Testis (tissue), 3 donors: ENCODE data around the gene RAB1A. TPM values are rescaled to one million over a fixed set of nuclear protein-coding genes. Genes with fewer than 3 reads are reported as not detected.

Experiments
- DNase-seq: peaks from one replicate; pipeline ENCODE4 v3.0.0-alpha.2; 2019
- H3K27ac ChIP-seq, 2 donors: fragments of 200-600 bp; sonication (generic); one replicate each; pipeline ENCODE4 v1.5.1; 2019
- H3K27me3 ChIP-seq: fragments of 200-600 bp; sonication (generic); one replicate; pipeline ENCODE4 v1.5.1; 2019
- H3K36me3 ChIP-seq: fragments of 200-600 bp; sonication (generic); one replicate; pipeline ENCODE4 v1.5.1; 2017; ENCODE audit warnings: low read depth; ENCODE audit errors: missing control alignments
- H3K4me1 ChIP-seq: fragments of 200-600 bp; sonication (generic); one replicate; pipeline ENCODE4 v1.5.1; 2019
- H3K4me3 ChIP-seq, 2 donors: fragments of 200-600 bp; sonication (generic); one replicate each; pipeline ENCODE4 v1.5.1; 2017 to 2019
- H3K9me3 ChIP-seq: fragments of 200-600 bp; sonication (generic); one replicate; pipeline ENCODE4 v1.5.1; 2017
- POLR2A ChIP-seq: fragments of 450-650 bp; IDR thresholded peaks from one replicate; pipeline ENCODE4 v1.6.1; 2017; ENCODE audit warnings: antibody characterized with exemption, mild to moderate bottlenecking, moderate library complexity
- WGBS, 2 donors: methylation state at CpG; one replicate each; pipeline ENCODE4 v1.1.5; 2018; 5-methylcytosine and 5-hydroxymethylcytosine counted together
- intact Hi-C: fragments of 100-400 bp; cut with DNase I; formaldehyde crosslinking; loops from one replicate; pipeline ENCODE4 v1.15.1; 2023; ENCODE audit warnings: low total_unique reads
- polyA plus RNA-seq: library from polyadenylated mRNA; stranded (reverse); fragments of 350-450 nt; fragmentation: Illumina TruSeq; extraction: RNeasy Lipid Tissue Mini Kit (QIAGEN cat#74804); gene quantifications from one replicate; pipeline ENCODE4 v1.2.3, GENCODE V29; 2014; ENCODE audit warnings: low read depth, low replicate concordance; ENCODE audit not compliant: insufficient read depth
- total RNA-seq, 2 donors: library from RNA; depleted of rRNA; stranded (reverse); fragments of >200 nt; gene quantifications; one replicate each; pipeline ENCODE4 v1.2.3, GENCODE V29; 2016
- TF ChIP-seq, protein P1 (sequence below), 3 experiments: fragments of 450-650 bp in 2 of 3; fragments of 200-600 bp in 1 of 3; sonication (generic) in 1 of 3; IDR thresholded peaks; one replicate each; pipeline ENCODE4 v1.5.1; 2016 to 2019; ENCODE audit warnings: antibody characterized with exemption in 3 of 3, mild to moderate bottlenecking in 2 of 3, moderate library complexity in 1 of 3

Gene RAB1A
- total and polyA plus RNA-seq, 3 donors from 2014 or later = 82.0 to 154 (median 113) TPM

GRCh38 chr2:65156041-65156440, 26.1 kb upstream of the RAB1A start:
- Histone ChIP-seq H3K4me3 (no peak overlapping the region), H3K27ac (no peak overlapping the region), H3K9me3 (no peaks in the 10 kb centered on the region), H3K27me3 (no peaks in the 10 kb centered on the region), H3K36me3 (no peaks in the 10 kb centered on the region), H3K4me1 (peaks cover 7% of the 10 kb centered on the region)
- DNase-seq = no peak
- WGBS, 2 donors = 88 to 89% methylated on average over 1 of the region's 1 CpG
- intact Hi-C loops = no loop called here
- no peak for TF ChIP-seq POLR2A
- TF ChIP-seq, protein P1, sequence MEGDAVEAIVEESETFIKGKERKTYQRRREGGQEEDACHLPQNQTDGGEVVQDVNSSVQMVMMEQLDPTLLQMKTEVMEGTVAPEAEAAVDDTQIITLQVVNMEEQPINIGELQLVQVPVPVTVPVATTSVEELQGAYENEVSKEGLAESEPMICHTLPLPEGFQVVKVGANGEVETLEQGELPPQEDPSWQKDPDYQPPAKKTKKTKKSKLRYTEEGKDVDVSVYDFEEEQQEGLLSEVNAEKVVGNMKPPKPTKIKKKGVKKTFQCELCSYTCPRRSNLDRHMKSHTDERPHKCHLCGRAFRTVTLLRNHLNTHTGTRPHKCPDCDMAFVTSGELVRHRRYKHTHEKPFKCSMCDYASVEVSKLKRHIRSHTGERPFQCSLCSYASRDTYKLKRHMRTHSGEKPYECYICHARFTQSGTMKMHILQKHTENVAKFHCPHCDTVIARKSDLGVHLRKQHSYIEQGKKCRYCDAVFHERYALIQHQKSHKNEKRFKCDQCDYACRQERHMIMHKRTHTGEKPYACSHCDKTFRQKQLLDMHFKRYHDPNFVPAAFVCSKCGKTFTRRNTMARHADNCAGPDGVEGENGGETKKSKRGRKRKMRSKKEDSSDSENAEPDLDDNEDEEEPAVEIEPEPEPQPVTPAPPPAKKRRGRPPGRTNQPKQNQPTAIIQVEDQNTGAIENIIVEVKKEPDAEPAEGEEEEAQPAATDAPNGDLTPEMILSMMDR (IDR thresholded peaks at IDR 0.05) = no peak

DNA sequence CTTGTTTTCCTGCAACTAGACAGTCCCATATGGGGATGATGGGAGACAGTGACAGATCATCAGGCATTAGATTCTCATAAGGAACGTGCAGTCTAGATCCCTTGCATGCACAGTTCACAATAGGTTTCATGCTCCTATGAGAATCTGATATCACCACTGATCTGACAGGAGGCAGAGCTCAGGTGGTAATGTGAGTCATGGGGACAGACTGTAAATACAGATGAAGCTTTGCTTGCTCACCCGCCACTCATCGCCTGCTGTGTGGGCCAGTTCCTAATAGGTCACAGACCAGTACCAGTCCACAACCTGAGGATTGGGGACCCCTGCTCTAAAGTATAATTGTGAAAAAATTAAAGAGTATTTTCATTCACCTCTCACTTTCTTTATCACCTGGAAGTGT, 23.6 kb upstream of the RAB1A start:
- no peaks in the 10 kb centered on the region for H3K9me3 ChIP-seq

DNA sequence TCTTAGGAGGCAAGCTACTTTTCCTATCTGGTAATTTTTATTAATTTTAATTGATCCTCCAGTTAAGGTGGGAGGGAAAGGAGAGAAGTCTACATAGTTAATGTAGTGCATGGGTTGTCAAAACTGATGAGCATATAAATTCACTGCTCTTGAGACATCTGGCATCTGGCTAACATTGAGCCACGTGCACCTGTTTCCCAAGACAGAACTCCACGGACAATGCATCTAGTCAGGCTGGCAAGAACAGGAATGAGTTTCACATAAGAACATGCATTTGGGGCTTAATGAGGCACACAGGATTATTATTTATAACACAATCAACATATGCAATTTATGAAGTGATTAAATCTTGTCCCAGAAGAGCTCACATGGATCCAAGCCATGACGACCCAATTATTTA, 16.2 kb upstream of the RAB1A start:
- Histone ChIP-seq H3K27ac (no peak overlapping the region), H3K4me1 (no peaks in the 10 kb centered on the region), H3K9me3 (no peaks in the 10 kb centered on the region), H3K36me3 (no peaks in the 10 kb centered on the region), H3K27me3 (no peaks in the 10 kb centered on the region), H3K4me3 (no peak overlapping the region)
- no peak for DNase-seq
- TF ChIP-seq, protein P1 (IDR thresholded peaks at IDR 0.05) = no peak
- no peak for TF ChIP-seq POLR2A
- intact Hi-C loops = no loop called here
- 32 to 40% methylated on average over 3 of the region's 3 CpGs for WGBS, 2 donors

More for the DNA sequence above, 23.6 kb upstream of the RAB1A start:
- TF ChIP-seq, protein P1 (IDR thresholded peaks at IDR 0.05) = no peak
- TF ChIP-seq POLR2A = no peak
- H3K27me3 ChIP-seq = no peaks in the 10 kb centered on the region
- intact Hi-C loops = no loop called here
- H3K27ac ChIP-seq = no peak overlapping the region
- peaks cover 3% of the 10 kb centered on the region for H3K4me1 ChIP-seq
- no peaks in the 10 kb centered on the region for H3K36me3 ChIP-seq
- 91 to 94% methylated on average over 3 of the region's 3 CpGs for WGBS, 2 donors
- H3K4me3 ChIP-seq = no peak overlapping the region
- DNase-seq = no peak

DNA sequence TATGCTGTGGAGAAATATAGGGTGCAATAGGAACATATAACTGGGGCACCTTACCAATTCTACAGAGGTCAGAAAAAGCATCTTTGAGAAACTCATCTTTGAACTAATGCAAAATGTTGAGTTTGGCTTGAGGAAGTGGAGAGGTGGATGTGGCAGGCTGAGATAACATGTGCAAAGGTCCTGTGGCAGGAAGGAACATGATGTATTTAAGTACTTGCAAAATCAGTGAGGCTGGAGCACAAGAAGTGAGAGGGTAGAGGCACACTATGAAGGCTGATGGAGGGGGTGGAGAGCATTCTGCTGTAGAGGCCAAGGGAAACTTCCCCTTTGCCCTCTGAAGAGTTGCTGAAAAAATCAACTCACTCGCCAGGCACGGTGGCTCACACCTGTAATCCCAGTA, 14.7 kb upstream of the RAB1A start:
- H3K27me3 ChIP-seq = no peaks in the 10 kb centered on the region
- H3K36me3 ChIP-seq = no peaks in the 10 kb centered on the region
- intact Hi-C loops = no loop called here
- no peaks in the 10 kb centered on the region for H3K9me3 ChIP-seq
- no peak for DNase-seq
- H3K27ac ChIP-seq = no peak overlapping the region
- WGBS, 2 donors = 44 to 89% methylated on average over 1 to 2 of the region's 2 CpGs
- no peaks in the 10 kb centered on the region for H3K4me1 ChIP-seq
- H3K4me3 ChIP-seq = no peak overlapping the region
- TF ChIP-seq, protein P1 (IDR thresholded peaks at IDR 0.05) = no peak
- no peak for TF ChIP-seq POLR2A

DNA sequence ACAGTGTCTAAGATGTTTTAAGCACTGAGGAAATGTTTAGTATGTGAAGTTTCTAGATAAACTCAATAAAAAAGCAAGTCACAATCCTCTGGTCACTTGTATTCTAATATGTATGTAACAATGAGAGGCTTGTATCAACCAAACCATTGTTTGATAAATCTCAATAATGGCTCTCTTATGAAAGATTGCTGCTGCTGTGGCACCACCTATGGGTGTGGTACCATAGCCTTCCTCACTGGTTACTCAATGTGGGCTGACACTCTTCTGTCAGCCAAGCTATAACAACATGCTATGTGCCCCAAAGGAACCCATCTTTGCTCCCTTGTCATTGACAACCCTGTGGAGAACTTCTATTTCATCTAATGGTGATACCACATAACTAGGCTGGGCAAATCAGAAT, 12.6 kb upstream of the RAB1A start:
- H3K27me3 ChIP-seq = no peaks in the 10 kb centered on the region
- no peaks in the 10 kb centered on the region for H3K36me3 ChIP-seq
- H3K4me3 ChIP-seq = no peak overlapping the region
- H3K9me3 ChIP-seq = no peaks in the 10 kb centered on the region
- no peak for DNase-seq
- H3K4me1 ChIP-seq = no peaks in the 10 kb centered on the region
- no peak for TF ChIP-seq POLR2A
- TF ChIP-seq, protein P1 (IDR thresholded peaks at IDR 0.05) = no peak
- intact Hi-C loops = no loop called here
- H3K27ac ChIP-seq = no peak overlapping the region
